ENCODE data around the gene CDK5RAP1. TPM values are rescaled to one million over a fixed set of nuclear protein-coding genes. Genes with fewer than 3 reads are reported as not detected.

The CDK5RAP1 gene
- total and polyA plus RNA-seq, 9 of the 15 experiments (the other 6 are each of a cell fraction or from before 2014, with no cell fraction given): 41.6 to 127 (median 58.3) TPM

GRCh38 chr20:33312583-33312982, 88.7 kb downstream of the CDK5RAP1 start (continued):
- TF ChIP-seq NONO (IDR thresholded peaks at IDR 0.05; ENCODE audit: low read depth in 2 of 2, low read length in 1 of 2): no peak
- no peak for TF ChIP-seq NCOA1 (IDR thresholded peaks at IDR 0.05; ENCODE audit: low read depth)
- no peak for TF ChIP-seq ZNF589 (CRISPR knock-in tag; IDR thresholded peaks at IDR 0.05; ENCODE audit: low read depth)
- no peak for TF ChIP-seq SIRT6 (IDR thresholded peaks at IDR 0.05; ENCODE audit: low read depth, low read length)
- no peak for TF ChIP-seq ZNF318 (IDR thresholded peaks at IDR 0.05; ENCODE audit: borderline replicate concordance in 1 of 2, low read depth in 1 of 2)
